IMR-90 (cell line): ENCODE data around the gene SLC44A5. TPM values are rescaled to one million over a fixed set of nuclear protein-coding genes. Genes with fewer than 3 reads are reported as not detected.

Experiments used
- ATAC-seq: fragments of 200-7000 bp; cut with Tn5 transposase; 2 replicates; pipeline ENCODE4 v1.9.1; 2020; ENCODE audit warnings: low read depth, mild to moderate bottlenecking, moderate library complexity
- BruUV-seq: library from RNA; stranded (reverse); fragments of 400-500 nt; replicated peaks from 2 replicates; lab custom pipeline; 2021; lab: Mats Ljungman, UMichigan
- CTCF ChIA-PET: fragments of 300-600 bp; formaldehyde crosslinking; extraction: SDS; loops from one replicate; lab custom pipeline; 2021; ENCODE audit warnings: antibody characterized with exemption; lab: Yijun Ruan, JAX
- POLR2A ChIA-PET: fragments of 300-600 bp; sonication (Branson Sonifier 250); formaldehyde crosslinking; loops from one replicate; lab custom pipeline; 2022; ENCODE audit warnings: antibody characterized with exemption; ENCODE audit not compliant: unreplicated experiment; lab: Charles Lee
- DNase-seq: peaks from one replicate; pipeline ENCODE4 v3.0.0; 2013
- H2AFZ ChIP-seq: replicated peaks from 2 replicates; pipeline ENCODE3; 2013; ENCODE audit warnings: low read length, mild to moderate bottlenecking; ENCODE audit not compliant: poor library complexity
- H2AK5ac ChIP-seq: 2 replicates; pipeline ENCODE4 v1.6.1; 2013; ENCODE audit warnings: low read depth, low read length, inconsistent platforms
- H2AK9ac ChIP-seq: replicated peaks from 2 replicates; pipeline ENCODE3; 2013; ENCODE audit warnings: mild to moderate bottlenecking, low read depth, low read length, moderate library complexity; ENCODE audit not compliant: poor library complexity
- H2BK120ac ChIP-seq: 2 replicates; pipeline ENCODE4 v1.6.1; 2013; ENCODE audit warnings: low read depth, low read length, inconsistent platforms
- H2BK15ac ChIP-seq: 3 replicates; pipeline ENCODE4 v1.6.1; 2013; ENCODE audit warnings: low read depth, low read length, inconsistent platforms
- H2BK20ac ChIP-seq: 2 replicates; pipeline ENCODE4 v1.6.1; 2013; ENCODE audit warnings: low read depth, mild to moderate bottlenecking, inconsistent platforms, low read length, moderate library complexity
- H2BK5ac ChIP-seq: 2 replicates; pipeline ENCODE4 v1.6.1; 2013; ENCODE audit warnings: mild to moderate bottlenecking, low read depth, low read length, inconsistent platforms; ENCODE audit not compliant: poor library complexity, severe bottlenecking
- H3K14ac ChIP-seq: replicated peaks from 2 replicates; pipeline ENCODE4 v1.6.1; 2013; ENCODE audit warnings: low read depth, low read length, inconsistent platforms
- H3K18ac ChIP-seq: 2 replicates; pipeline ENCODE4 v1.6.1; 2013; ENCODE audit warnings: low read depth, low read length, control low read depth
- H3K23ac ChIP-seq: 2 replicates; pipeline ENCODE4 v1.6.1; 2013; ENCODE audit warnings: low read depth, low read length, inconsistent platforms
- H3K27ac ChIP-seq: 2 replicates; pipeline ENCODE4 v1.5.1; 2013; ENCODE audit warnings: mild to moderate bottlenecking, control low read depth, low read length; ENCODE audit not compliant: insufficient read depth
- H3K27me3 ChIP-seq: 2 replicates; pipeline ENCODE4 v1.6.1; 2013; ENCODE audit warnings: low read length; ENCODE audit not compliant: control insufficient read depth, insufficient read depth
- H3K36me3 ChIP-seq: 2 replicates; pipeline ENCODE4 v1.6.1; 2013; ENCODE audit warnings: low read length, mixed read lengths; ENCODE audit not compliant: control insufficient read depth, insufficient read depth
- H3K4ac ChIP-seq: 2 replicates; pipeline ENCODE4 v1.6.1; 2013; ENCODE audit warnings: low read depth, low read length, inconsistent platforms
- H3K4me1 ChIP-seq: 2 replicates; pipeline ENCODE4 v1.6.1; 2013; ENCODE audit warnings: low read length, mixed read lengths; ENCODE audit not compliant: control insufficient read depth, insufficient read depth
- H3K4me2 ChIP-seq: 2 replicates; pipeline ENCODE4 v1.6.1; 2013; ENCODE audit warnings: low read depth, mild to moderate bottlenecking, control low read depth, low read length, moderate library complexity
- H3K4me3 ChIP-seq: 2 replicates; pipeline ENCODE4 v1.5.1; 2013; ENCODE audit warnings: low read depth, mild to moderate bottlenecking, control low read depth, low read length, moderate library complexity; ENCODE audit not compliant: insufficient read depth
- H3K56ac ChIP-seq: 2 replicates; pipeline ENCODE4 v1.6.1; 2013; ENCODE audit warnings: low read length, inconsistent platforms; ENCODE audit not compliant: insufficient read depth; ENCODE audit errors: extremely low read depth
- H3K79me1 ChIP-seq, 2 experiments: 2 replicates each; pipeline ENCODE4 v1.6.1; 2013; ENCODE audit warnings: low read length in 2 of 2, inconsistent platforms in 1 of 2, low read depth in 1 of 2
- H3K9ac ChIP-seq: 2 replicates; pipeline ENCODE4 v1.6.1; 2013; ENCODE audit warnings: low read depth, low read length, control low read depth
- H3K9me1 ChIP-seq: 2 replicates; pipeline ENCODE4 v1.6.1; 2013; ENCODE audit warnings: low read length, inconsistent platforms; ENCODE audit not compliant: insufficient read depth
- H3K9me3 ChIP-seq: 2 replicates; pipeline ENCODE4 v1.6.1; 2013; ENCODE audit warnings: low read length; ENCODE audit not compliant: control insufficient read depth, insufficient read depth
- H4K20me1 ChIP-seq: 2 replicates; pipeline ENCODE4 v1.6.1; 2013; ENCODE audit warnings: low read length, inconsistent platforms; ENCODE audit not compliant: insufficient read depth
- H4K5ac ChIP-seq: 2 replicates; pipeline ENCODE4 v1.6.1; 2013; ENCODE audit warnings: mild to moderate bottlenecking, low read depth, low read length, control low read depth
- H4K8ac ChIP-seq, 2 experiments: 2 replicates each; pipeline ENCODE4 v1.6.1; 2013; ENCODE audit warnings: low read depth in 2 of 2, low read length in 2 of 2, control low read depth in 1 of 2, inconsistent platforms in 1 of 2
- H4K91ac ChIP-seq: 2 replicates; pipeline ENCODE4 v1.6.1; 2013; ENCODE audit warnings: low read depth, low read length, inconsistent platforms; ENCODE audit not compliant: insufficient read depth
- BHLHE40 ChIP-seq: fragments of 150-350 bp; IDR thresholded peaks from 2 replicates; pipeline ENCODE4 v1.6.1; 2016; ENCODE audit warnings: mild to moderate bottlenecking, low read depth, low read length
- CEBPB ChIP-seq: IDR thresholded peaks from 2 replicates; pipeline ENCODE4 v1.6.1; 2012; ENCODE audit warnings: low read depth, low read length, improper control_type of control experiment
- CHD1 ChIP-seq: IDR thresholded peaks from 2 replicates; pipeline ENCODE4 v1.6.1; 2012; ENCODE audit warnings: low read depth, low read length, improper control_type of control experiment
- CTCF ChIP-seq: conservative IDR thresholded peaks from 2 replicates; pipeline ENCODE4 v1.5.1; 2012; ENCODE audit warnings: mild to moderate bottlenecking, low read depth, low read length, improper control_type of control experiment
- ELK1 ChIP-seq: fragments of 150-350 bp; IDR thresholded peaks from 2 replicates; pipeline ENCODE4 v1.6.1; 2016; ENCODE audit warnings: low read depth, mild to moderate bottlenecking, low read length, moderate library complexity, borderline replicate concordance
- FOS ChIP-seq: fragments of 150-350 bp; IDR thresholded peaks from 2 replicates; pipeline ENCODE4 v1.6.1; 2016; ENCODE audit warnings: low read depth, low read length
- MAFK ChIP-seq: IDR thresholded peaks from 2 replicates; pipeline ENCODE4 v1.6.1; 2012; ENCODE audit warnings: low read depth, low read length, improper control_type of control experiment
- MAZ ChIP-seq: IDR thresholded peaks from 2 replicates; pipeline ENCODE4 v1.6.1; 2012; ENCODE audit warnings: low read depth, mild to moderate bottlenecking, low read length, improper control_type of control experiment, moderate library complexity, borderline replicate concordance
- POLR2A ChIP-seq: IDR thresholded peaks from 2 replicates; pipeline ENCODE4 v1.6.1; 2012; ENCODE audit warnings: mild to moderate bottlenecking, low read depth, low read length
- RAD21 ChIP-seq: IDR thresholded peaks from 2 replicates; pipeline ENCODE4 v1.6.1; 2012; ENCODE audit warnings: low read length, improper control_type of control experiment
- SMC3 ChIP-seq: fragments of 150-350 bp; IDR thresholded peaks from 2 replicates; pipeline ENCODE4 v1.6.1; 2016; ENCODE audit warnings: low read depth, mild to moderate bottlenecking, antibody characterized with exemption, low read length, moderate library complexity
- WGBS, 2 experiments: methylation state at CpG; one replicate each; pipeline versions ENCODE4 v1.1.5 to v1.1.7; 2013; ENCODE audit warnings: missing lambda C conversion rate in 2 of 2; ENCODE audit not compliant: insufficient read length in 1 of 2; ENCODE audit errors: extremely low coverage in 2 of 2; 5-methylcytosine and 5-hydroxymethylcytosine counted together
- dilution Hi-C: fragments of 300-500 bp; cut with HindIII; formaldehyde crosslinking; loops from one replicate; pipeline ENCODE4 v1.14.3; 2018; ENCODE audit warnings: low sequenced_read_pairs; ENCODE audit not compliant: unreplicated experiment
- in situ Hi-C: fragments of 300-500 bp; cut with MboI; formaldehyde crosslinking; loops from 3 replicates; pipeline ENCODE4 v1.14.3; 2019; ENCODE audit warnings: low sequenced_read_pairs, inconsistent platforms, mixed read lengths
- intact Hi-C: fragments of 100-400 bp; cut with micrococcal nuclease; formaldehyde crosslinking; loops from 2 replicates; pipeline ENCODE4 v1.10.0; 2022
- polyA plus RNA-seq, 3 experiments: library from polyadenylated mRNA; depleted of rRNA; stranded (reverse); fragments of >200 nt; gene quantifications; 2 replicates each; pipeline ENCODE4 v1.2.3, GENCODE V29; 2012; ENCODE audit warnings: low replicate concordance in 1 of 3
- total RNA-seq: library from RNA; depleted of rRNA; stranded (reverse); fragments of >200 nt; gene quantifications from 2 replicates; pipeline ENCODE4 v1.2.3, GENCODE V29; 2012
- TF ChIP-seq, protein P1 (sequence below): fragments of 150-350 bp; IDR thresholded peaks from 2 replicates; pipeline ENCODE4 v1.6.1; 2017; ENCODE audit warnings: mild to moderate bottlenecking, antibody characterized with exemption, low read length, low read depth

SLC44A5 gene
- total and polyA plus RNA-seq, 2 of the 4 experiments (the other 2 are of a cell fraction) = under 0.01 TPM; not detected in 1

DNA sequence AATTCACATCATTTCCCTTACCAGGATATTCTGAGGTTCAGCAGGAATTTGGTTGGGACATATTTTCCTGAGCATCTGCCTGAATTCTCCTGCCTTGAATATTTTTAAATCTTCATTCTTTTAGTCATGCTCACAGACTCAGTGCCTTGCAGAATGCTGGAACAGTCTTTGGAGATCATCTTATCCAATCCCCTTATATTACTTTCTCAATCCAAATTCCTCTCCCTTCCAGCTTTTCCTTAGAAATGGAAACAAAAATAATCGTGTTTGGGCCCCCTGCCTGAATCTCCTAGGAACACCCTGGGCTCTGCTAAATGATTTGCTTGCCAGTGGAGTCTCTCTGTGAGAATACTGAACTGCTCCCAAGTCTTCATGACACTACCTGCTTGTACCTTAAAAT is 438.4 kb downstream of the SLC44A5 start:
- H3K4me1 ChIP-seq = no peaks in the 10 kb centered on the region
- no peaks in the 10 kb centered on the region for H3K79me1 ChIP-seq
- no peak overlapping the region for H4K91ac ChIP-seq
- no peak overlapping the region for H3K14ac ChIP-seq
- H3K18ac ChIP-seq = no peak overlapping the region
- H3K4me2 ChIP-seq = no peak overlapping the region
- DNase-seq = no peak
- WGBS, 2 experiments = no CpG with 5 or more reads among the region's 1 CpG
- BruUV-seq = no TSS peak
- H2AK5ac ChIP-seq = no peak overlapping the region
- no peaks in the 10 kb centered on the region for H3K9me1 ChIP-seq
- H4K8ac ChIP-seq = no peak overlapping the region
- H3K9me3 ChIP-seq = peaks cover 4% of the 10 kb centered on the region
- H4K5ac ChIP-seq = no peak overlapping the region
- TF ChIP-seq CEBPB (no peak), CHD1 (no peak), CTCF (no peak), BHLHE40 (no peak), MAFK (no peak), FOS (no peak), ELK1 (no peak), RAD21 (no peak), SMC3 (no peak), MAZ (no peak), POLR2A (no peak)
- TF ChIP-seq, protein P1, sequence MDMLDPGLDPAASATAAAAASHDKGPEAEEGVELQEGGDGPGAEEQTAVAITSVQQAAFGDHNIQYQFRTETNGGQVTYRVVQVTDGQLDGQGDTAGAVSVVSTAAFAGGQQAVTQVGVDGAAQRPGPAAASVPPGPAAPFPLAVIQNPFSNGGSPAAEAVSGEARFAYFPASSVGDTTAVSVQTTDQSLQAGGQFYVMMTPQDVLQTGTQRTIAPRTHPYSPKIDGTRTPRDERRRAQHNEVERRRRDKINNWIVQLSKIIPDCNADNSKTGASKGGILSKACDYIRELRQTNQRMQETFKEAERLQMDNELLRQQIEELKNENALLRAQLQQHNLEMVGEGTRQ = no peak
- H3K27ac ChIP-seq = no peak overlapping the region
- no peak overlapping the region for H3K4ac ChIP-seq
- H2BK120ac ChIP-seq = no peak overlapping the region
- no peak overlapping the region for H3K56ac ChIP-seq
- H3K23ac ChIP-seq = no peak overlapping the region
- no peaks in the 10 kb centered on the region for H3K27me3 ChIP-seq
- H2BK20ac ChIP-seq = no peak overlapping the region
- in situ Hi-C loops = no loop called here
- H2AK9ac ChIP-seq = no peak overlapping the region
- H4K20me1 ChIP-seq = no peaks in the 10 kb centered on the region
- no peaks in the 10 kb centered on the region for H3K36me3 ChIP-seq
- intact Hi-C loops = no loop called here
- H3K4me3 ChIP-seq = no peak overlapping the region
- no peak for ATAC-seq
- POLR2A ChIA-PET = no interaction called here
- no peak overlapping the region for H2AFZ ChIP-seq
- CTCF ChIA-PET = no interaction called here
- H2BK5ac ChIP-seq = no peak overlapping the region
- dilution Hi-C loops = no loop called here
- H3K9ac ChIP-seq = no peak overlapping the region
- H2BK15ac ChIP-seq = no peak overlapping the region
